ENCODE results near the gene CHD9.

Gene CHD9

DNA sequence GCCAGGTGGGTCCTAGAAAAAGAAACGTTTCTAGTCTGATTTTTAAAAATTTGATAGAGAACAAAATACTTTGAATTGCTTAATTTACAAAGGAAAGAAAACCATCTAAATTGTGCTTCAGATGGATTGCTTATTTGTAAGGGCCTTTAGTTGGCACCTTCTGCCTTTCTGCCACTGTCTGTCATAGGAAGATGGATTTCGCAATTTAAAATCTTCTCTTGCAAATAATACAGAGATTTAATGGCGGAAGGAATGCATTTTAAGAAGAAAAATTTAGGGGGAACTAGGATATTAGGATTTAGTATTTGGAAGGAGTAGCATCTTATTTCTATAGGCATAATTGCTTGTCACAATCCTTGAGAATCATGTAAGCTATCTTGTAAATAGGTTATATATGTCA is 204.0 kb downstream of the CHD9 start:
- Histone ChIP-seq H3K27me3 (ENCODE audit: insufficient read depth, low read length) (no peaks in the 10 kb centered on the region), H3K9ac (ENCODE audit: low read length) (no peak overlapping the region), H3K18ac (ENCODE audit: low read length) (no peak overlapping the region), H2AK5ac (ENCODE audit: low read length) (no peak overlapping the region), H3K79me2 (ENCODE audit: control insufficient read depth, insufficient read depth, low read length, poor library complexity) (no peaks in the 10 kb centered on the region), H4K12ac (ENCODE audit: low read depth, low read length) (no peak overlapping the region), H2AFZ (ENCODE audit: insufficient read depth, low read length, poor library complexity) (no peak overlapping the region), H2BK12ac (ENCODE audit: low read length) (no peak overlapping the region), H3K14ac (ENCODE audit: low read length) (no peak overlapping the region), H3K4me1 (ENCODE audit: control insufficient read depth in 1 of 2, insufficient read depth in 2 of 2, low read length in 2 of 2) (no peaks in the 10 kb centered on the region), H3K23ac (ENCODE audit: low read length) (no peak overlapping the region), H3K9me3 (ENCODE audit: insufficient read depth, low read depth, low read length) (no peaks in the 10 kb centered on the region), H3K4me3 (ENCODE audit: low read depth, low read length) (no peak overlapping the region), H3K4me2 (ENCODE audit: low read length) (no peak overlapping the region), H4K91ac (ENCODE audit: low read depth, low read length) (no peak overlapping the region), H3K27ac (ENCODE audit: low read depth, low read length) (no peak overlapping the region), H3K36me3 (ENCODE audit: control insufficient read depth in 1 of 2, insufficient read depth in 2 of 2, low read length in 2 of 2) (peaks cover 12 to 15% of the 10 kb centered on the region in 2 experiments), H3K4ac (ENCODE audit: low read depth, low read length) (no peak overlapping the region), H2BK5ac (ENCODE audit: low read depth, low read length, poor library complexity) (no peak overlapping the region), H2BK120ac (ENCODE audit: insufficient read depth, low read length, poor library complexity) (no peak overlapping the region), H3K79me1 (ENCODE audit: low read length) (no peaks in the 10 kb centered on the region), H4K8ac (ENCODE audit: low read depth, low read length) (no peak overlapping the region)
- no CpG with 5 or more reads among the region's 3 CpGs for WGBS (ENCODE audit: extremely low coverage, insufficient coverage, insufficient read length)
- DNase-seq, result no peak

DNA sequence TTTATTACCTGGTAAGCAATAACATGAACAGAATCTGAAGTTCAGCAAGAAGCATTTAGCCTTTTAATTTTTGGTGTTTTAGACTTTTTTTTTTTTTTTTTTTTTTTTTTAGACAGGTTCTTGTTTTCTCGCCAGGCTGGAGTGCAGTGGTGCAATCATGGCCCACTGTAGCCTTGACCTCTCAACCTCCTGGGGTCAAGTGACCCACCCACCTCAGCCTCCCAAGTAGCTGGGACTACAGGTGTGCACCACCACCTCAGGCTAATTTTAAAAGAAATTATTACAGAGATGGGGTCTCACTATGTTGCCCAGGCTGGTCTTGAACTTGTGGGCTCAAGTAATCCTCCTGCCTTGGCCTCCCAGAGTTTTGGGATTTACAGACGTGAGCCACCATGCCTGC is 206.5 kb downstream of the CHD9 start:
- Histone ChIP-seq H2BK5ac (ENCODE audit: low read depth, low read length, poor library complexity) (no peak overlapping the region), H3K27me3 (ENCODE audit: insufficient read depth, low read length) (no peaks in the 10 kb centered on the region), H4K91ac (ENCODE audit: low read depth, low read length) (no peak overlapping the region), H3K9me3 (ENCODE audit: insufficient read depth, low read depth, low read length) (no peaks in the 10 kb centered on the region), H3K9ac (ENCODE audit: low read length) (no peak overlapping the region), H3K23ac (ENCODE audit: low read length) (no peak overlapping the region), H2BK120ac (ENCODE audit: insufficient read depth, low read length, poor library complexity) (no peak overlapping the region), H3K36me3 (ENCODE audit: control insufficient read depth in 1 of 2, insufficient read depth in 2 of 2, low read length in 2 of 2) (peaks cover 12 to 14% of the 10 kb centered on the region in 2 experiments), H3K4me1 (ENCODE audit: control insufficient read depth in 1 of 2, insufficient read depth in 2 of 2, low read length in 2 of 2) (no peaks in the 10 kb centered on the region), H2AFZ (ENCODE audit: insufficient read depth, low read length, poor library complexity) (no peak overlapping the region), H4K8ac (ENCODE audit: low read depth, low read length) (no peak overlapping the region), H3K79me2 (ENCODE audit: control insufficient read depth, insufficient read depth, low read length, poor library complexity) (no peaks in the 10 kb centered on the region), H2AK5ac (ENCODE audit: low read length) (no peak overlapping the region), H3K18ac (ENCODE audit: low read length) (no peak overlapping the region), H2BK12ac (ENCODE audit: low read length) (no peak overlapping the region), H3K4me2 (ENCODE audit: low read length) (no peak overlapping the region), H3K4ac (ENCODE audit: low read depth, low read length) (no peak overlapping the region), H3K79me1 (ENCODE audit: low read length) (no peaks in the 10 kb centered on the region), H4K12ac (ENCODE audit: low read depth, low read length) (no peak overlapping the region), H3K4me3 (ENCODE audit: low read depth, low read length) (no peak overlapping the region), H3K14ac (ENCODE audit: low read length) (no peak overlapping the region), H3K27ac (ENCODE audit: low read depth, low read length) (no peak overlapping the region)
- WGBS (ENCODE audit: extremely low coverage, insufficient coverage, insufficient read length), result no CpG with 5 or more reads among the region's 2 CpGs
- no peak for DNase-seq

DNA sequence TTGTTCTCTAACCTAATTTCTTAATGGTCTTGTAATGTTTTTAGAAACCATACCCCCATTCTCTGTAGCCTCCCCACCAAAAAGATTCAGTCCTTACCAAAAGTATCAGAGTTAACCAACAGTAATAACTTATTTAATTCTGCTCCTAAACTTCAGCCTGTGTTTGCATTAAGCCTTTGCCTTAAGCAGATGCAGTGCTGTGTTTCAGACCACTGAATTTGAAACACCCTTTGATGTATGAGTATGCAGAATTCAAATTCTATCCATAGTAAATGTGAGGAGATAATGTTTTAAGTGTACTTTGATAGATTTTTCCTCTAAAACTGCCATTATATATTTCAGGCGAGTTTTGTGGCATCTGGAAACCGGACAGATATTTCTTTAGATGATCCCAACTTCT is 207.9 kb downstream of the CHD9 start:
- H3K27me3 ChIP-seq (ENCODE audit: insufficient read depth, low read length), result no peaks in the 10 kb centered on the region
- H3K4me2 ChIP-seq (ENCODE audit: low read length), result no peak overlapping the region
- H4K91ac ChIP-seq (ENCODE audit: low read depth, low read length), result no peak overlapping the region
- H3K27ac ChIP-seq (ENCODE audit: low read depth, low read length), result no peak overlapping the region
- H3K36me3 ChIP-seq (ENCODE audit: control insufficient read depth in 1 of 2, insufficient read depth in 2 of 2, low read length in 2 of 2), result peaks cover 12 to 14% of the 10 kb centered on the region in 2 experiments
- H2BK120ac ChIP-seq (ENCODE audit: insufficient read depth, low read length, poor library complexity), result no peak overlapping the region
- DNase-seq, result no peak
- H3K9ac ChIP-seq (ENCODE audit: low read length), result no peak overlapping the region
- no peak overlapping the region for H3K18ac ChIP-seq (ENCODE audit: low read length)
- H3K79me2 ChIP-seq (ENCODE audit: control insufficient read depth, insufficient read depth, low read length, poor library complexity), result no peaks in the 10 kb centered on the region
- no peaks in the 10 kb centered on the region for H3K9me3 ChIP-seq (ENCODE audit: insufficient read depth, low read depth, low read length)
- no peaks in the 10 kb centered on the region for H3K4me1 ChIP-seq (ENCODE audit: control insufficient read depth in 1 of 2, insufficient read depth in 2 of 2, low read length in 2 of 2)
- H4K12ac ChIP-seq (ENCODE audit: low read depth, low read length), result no peak overlapping the region
- H3K14ac ChIP-seq (ENCODE audit: low read length), result no peak overlapping the region
- H2AFZ ChIP-seq (ENCODE audit: insufficient read depth, low read length, poor library complexity), result no peak overlapping the region
- H3K23ac ChIP-seq (ENCODE audit: low read length), result no peak overlapping the region
- H3K4me3 ChIP-seq (ENCODE audit: low read depth, low read length), result no peak overlapping the region
- no peak overlapping the region for H2BK12ac ChIP-seq (ENCODE audit: low read length)
- H4K8ac ChIP-seq (ENCODE audit: low read depth, low read length), result no peak overlapping the region
- no peak overlapping the region for H2BK5ac ChIP-seq (ENCODE audit: low read depth, low read length, poor library complexity)
- no CpG with 5 or more reads among the region's 2 CpGs for WGBS (ENCODE audit: extremely low coverage, insufficient coverage, insufficient read length)
- H3K4ac ChIP-seq (ENCODE audit: low read depth, low read length), result no peak overlapping the region
- H2AK5ac ChIP-seq (ENCODE audit: low read length), result no peak overlapping the region
- no peaks in the 10 kb centered on the region for H3K79me1 ChIP-seq (ENCODE audit: low read length)

- H2AK5ac ChIP-seq (ENCODE audit: low read length), result no peak overlapping the region
- no peak overlapping the region for H2BK120ac ChIP-seq (ENCODE audit: insufficient read depth, low read length, poor library complexity)
- H3K4me1 ChIP-seq (ENCODE audit: control insufficient read depth in 1 of 2, insufficient read depth in 2 of 2, low read length in 2 of 2), result no peaks in the 10 kb centered on the region
- H3K4me3 ChIP-seq (ENCODE audit: low read depth, low read length), result no peak overlapping the region
- H4K12ac ChIP-seq (ENCODE audit: low read depth, low read length), result no peak overlapping the region
- H3K18ac ChIP-seq (ENCODE audit: low read length), result no peak overlapping the region
- H3K79me1 ChIP-seq (ENCODE audit: low read length), result no peaks in the 10 kb centered on the region
- H3K36me3 ChIP-seq (ENCODE audit: control insufficient read depth in 1 of 2, insufficient read depth in 2 of 2, low read length in 2 of 2), result peaks cover 8 to 11% of the 10 kb centered on the region in 2 experiments
- H4K8ac ChIP-seq (ENCODE audit: low read depth, low read length), result no peak overlapping the region
- no peak overlapping the region for H2BK5ac ChIP-seq (ENCODE audit: low read depth, low read length, poor library complexity)
- H3K79me2 ChIP-seq (ENCODE audit: control insufficient read depth, insufficient read depth, low read length, poor library complexity), result no peaks in the 10 kb centered on the region
- no peak overlapping the region for H3K27ac ChIP-seq (ENCODE audit: low read depth, low read length)
- H3K4ac ChIP-seq (ENCODE audit: low read depth, low read length), result no peak overlapping the region
- H4K91ac ChIP-seq (ENCODE audit: low read depth, low read length), result no peak overlapping the region
- H2BK12ac ChIP-seq (ENCODE audit: low read length), result no peak overlapping the region
- no peak for DNase-seq
- no peaks in the 10 kb centered on the region for H3K27me3 ChIP-seq (ENCODE audit: insufficient read depth, low read length)
- no peak overlapping the region for H3K9ac ChIP-seq (ENCODE audit: low read length)
- H3K9me3 ChIP-seq (ENCODE audit: insufficient read depth, low read depth, low read length), result no peaks in the 10 kb centered on the region
- H3K14ac ChIP-seq (ENCODE audit: low read length), result no peak overlapping the region
- H3K4me2 ChIP-seq (ENCODE audit: low read length), result no peak overlapping the region
- no peak overlapping the region for H2AFZ ChIP-seq (ENCODE audit: insufficient read depth, low read length, poor library complexity)
- H3K23ac ChIP-seq (ENCODE audit: low read length), result no peak overlapping the region
Measured at GRCh38 chr16:53266156-53266555, 211.4 kb downstream of the CHD9 start.

Measured in trophoblast cell (in vitro differentiated cells and primary cell).